HG03521 (cell line): ENCODE measurements around the gene OR51B2.
"Not testable (repeated sequence)": the region's sequence is repeated elsewhere in the genome, so short reads cannot be mapped to it uniquely, and the experiment has no call there.

ENCODE experiments used
- ATAC-seq: cut with Tn5 transposase; IDR thresholded peaks from one replicate; pipeline ENCODE4 v1.9.1; 2021; ENCODE audit warnings: mild to moderate bottlenecking, moderate library complexity; ENCODE audit not compliant: unreplicated experiment

The OR51B2 gene, protein sequence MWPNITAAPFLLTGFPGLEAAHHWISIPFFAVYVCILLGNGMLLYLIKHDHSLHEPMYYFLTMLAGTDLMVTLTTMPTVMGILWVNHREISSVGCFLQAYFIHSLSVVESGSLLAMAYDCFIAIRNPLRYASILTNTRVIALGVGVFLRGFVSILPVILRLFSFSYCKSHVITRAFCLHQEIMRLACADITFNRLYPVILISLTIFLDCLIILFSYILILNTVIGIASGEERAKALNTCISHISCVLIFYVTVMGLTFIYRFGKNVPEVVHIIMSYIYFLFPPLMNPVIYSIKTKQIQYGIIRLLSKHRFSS

DNA sequence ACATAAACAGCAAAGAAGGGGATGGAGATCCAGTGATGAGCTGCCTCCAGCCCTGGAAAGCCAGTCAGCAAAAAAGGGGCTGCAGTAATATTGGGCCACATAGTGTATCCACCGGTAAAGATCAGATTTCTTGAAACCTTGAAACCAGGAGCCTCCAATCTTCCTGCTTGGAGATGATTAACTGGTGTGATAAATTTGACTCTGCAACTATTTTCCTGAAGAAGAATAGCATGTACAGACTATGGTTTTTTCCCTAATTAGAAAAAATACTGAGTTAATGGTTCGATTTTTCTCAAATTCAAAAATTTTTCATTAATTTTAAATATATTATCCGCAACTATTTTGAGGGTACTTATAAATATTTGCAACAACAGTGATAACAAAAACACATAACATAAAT lies at the start of gene OR51B2:
OR51B2 (minus strand) TSS at position 101 of the 400 bp plus-strand sequence; CDS start at position 101, 0 bp downstream.
- ATAC-seq = no peak

DNA sequence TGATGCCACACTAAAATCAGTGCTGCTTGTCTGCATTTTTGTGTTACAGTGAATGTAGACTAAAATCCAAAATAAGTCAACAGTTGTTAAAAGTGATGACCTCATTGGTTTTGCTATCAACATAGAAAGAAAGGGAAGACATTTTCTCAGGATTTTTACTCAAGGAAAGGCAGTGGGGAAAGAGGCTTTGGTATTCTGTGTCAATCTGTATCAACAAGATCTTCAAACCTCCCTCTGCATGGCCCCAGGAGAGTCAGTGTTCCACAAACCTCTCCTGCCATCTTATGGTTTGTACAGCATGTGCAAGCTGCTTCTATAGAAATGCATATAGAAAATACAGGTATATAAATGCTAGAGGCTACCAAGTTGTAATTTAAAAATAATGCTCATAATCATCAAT lies 45.7 kb upstream of the OR51B2 start:
- no peak for ATAC-seq

DNA sequence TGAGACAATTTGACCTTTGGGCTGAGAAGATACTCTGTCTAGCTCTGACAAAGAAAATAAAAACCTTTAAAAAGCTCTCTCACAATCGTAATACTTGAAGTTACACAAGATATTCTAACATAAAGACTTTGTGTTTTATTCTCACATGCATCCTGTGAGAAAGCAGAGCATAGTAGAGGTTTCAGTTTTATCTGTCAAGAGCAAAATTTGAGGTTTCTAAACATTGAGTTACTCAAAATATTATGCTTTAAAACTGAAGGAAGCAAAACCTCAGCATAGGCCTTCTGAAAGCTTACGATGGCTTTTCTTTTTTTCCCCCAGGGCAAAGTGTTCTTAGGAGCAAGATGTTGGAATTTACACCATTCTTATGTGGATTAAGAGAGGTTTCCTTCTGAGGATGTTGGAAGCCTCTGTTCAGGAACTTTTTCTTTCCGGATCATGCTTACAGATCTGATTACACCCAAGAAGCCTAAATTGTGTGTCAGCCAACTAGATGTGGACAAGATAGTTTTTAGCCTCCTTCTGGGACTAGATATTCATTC lies 44.5 kb upstream of the OR51B2 start:
- no peak for ATAC-seq

DNA sequence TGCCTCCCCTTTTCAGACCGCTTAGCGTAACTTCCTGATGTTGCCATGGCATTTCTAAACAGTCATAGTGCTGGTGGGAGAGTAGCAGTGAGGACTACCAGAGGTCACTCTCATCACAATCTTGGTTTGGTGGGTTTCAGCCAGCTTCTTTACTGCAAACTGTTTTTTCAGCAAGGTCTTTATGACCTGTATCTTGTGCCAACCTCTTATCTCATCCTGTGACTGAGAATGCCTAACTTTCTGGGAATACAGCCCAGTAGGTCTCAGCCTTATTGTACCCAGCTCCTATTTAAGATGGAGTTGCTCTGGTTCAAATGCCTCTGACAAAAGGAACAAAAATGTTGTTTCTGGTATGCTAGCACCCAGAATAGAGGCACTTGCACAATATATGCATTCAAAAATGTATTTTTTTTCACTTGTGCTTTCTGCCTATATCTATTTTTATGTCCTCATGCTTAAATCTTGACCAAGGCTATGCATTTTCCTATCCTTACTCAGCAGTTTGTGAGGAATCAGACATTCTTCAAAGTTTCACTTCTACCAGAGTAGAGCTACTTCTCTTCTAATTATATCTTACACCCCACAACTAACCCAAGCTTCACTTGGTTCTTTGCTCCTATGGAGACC lies 43.5 kb upstream of the OR51B2 start:
- ATAC-seq = no peak

DNA sequence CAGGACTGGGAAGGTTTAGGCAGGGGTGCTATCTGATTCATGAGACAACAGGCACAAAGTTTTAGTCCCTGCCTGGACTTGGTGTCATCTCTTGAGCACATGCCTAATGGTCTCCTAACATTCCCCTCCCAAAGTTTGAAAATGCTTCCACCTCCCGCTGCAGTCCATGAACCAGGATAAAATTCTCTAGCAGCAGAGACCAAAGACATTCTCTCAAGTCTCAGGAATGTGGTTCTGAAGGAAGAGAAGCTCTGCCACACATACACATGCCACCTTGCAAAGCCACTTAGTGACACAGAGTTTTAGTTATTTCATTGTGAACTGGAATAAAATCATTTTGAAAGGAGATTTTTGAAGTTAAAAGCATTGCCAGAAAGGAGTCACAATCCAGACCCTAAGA lies 42.8 kb upstream of the OR51B2 start:
- no peak for ATAC-seq

DNA sequence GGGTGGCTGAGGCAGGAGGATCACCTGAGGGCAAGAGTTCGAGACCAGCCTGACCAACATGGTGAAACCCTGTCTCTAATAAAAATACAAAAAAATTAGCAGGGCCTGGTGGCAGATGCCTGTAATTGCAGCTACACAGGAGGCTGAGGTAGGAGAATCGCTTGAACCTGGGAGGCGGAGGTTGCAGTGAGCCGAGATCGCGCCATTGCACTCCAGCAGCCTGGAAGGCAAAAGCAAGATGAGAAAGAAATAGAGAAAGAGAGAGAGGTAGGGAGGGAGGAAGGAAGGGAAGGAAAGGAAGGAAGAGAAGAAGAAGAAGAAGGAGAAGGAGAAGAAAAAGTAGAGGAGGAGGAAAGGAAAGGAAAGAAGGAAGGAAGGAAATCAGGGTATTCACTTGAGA lies 42.3 kb upstream of the OR51B2 start:
- ATAC-seq = not testable (repeated sequence)

DNA sequence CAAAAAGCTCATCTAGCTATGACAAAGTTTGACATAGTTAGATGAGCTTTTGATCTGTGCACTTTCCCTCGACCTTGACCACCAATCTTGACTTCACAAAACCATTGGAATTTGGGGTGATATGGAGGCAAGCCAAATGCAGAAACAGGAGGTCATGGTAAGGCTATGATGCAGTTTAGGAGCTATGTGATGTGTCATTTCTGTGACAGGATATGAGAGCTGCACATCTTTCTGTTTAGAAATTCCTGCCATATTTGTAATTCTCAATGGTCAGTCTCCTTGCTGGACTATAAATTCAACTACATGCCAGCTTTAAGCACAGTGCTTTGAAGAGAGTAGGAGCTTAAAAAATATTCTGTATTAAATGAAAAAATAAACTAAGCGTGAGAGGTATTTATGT lies 40.1 kb upstream of the OR51B2 start:
- no peak for ATAC-seq

DNA sequence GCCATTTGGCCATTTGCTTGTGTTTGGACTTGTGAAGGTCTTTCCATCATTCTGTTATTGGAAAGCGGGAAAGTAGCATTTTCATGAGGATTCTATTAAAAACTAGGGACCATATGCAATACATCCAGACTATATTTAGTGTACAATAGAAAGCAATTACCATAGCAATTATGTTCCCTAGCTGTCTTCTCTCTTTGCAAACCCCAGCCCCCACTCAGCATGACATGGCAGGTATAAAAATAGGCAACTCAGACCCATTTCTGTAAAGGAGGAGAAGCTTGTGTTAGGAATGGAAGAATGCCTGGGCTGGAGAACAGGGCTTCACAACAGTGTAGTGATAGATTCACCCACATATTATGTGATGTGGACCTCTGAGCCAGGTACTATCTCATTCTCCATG lies 39.6 kb upstream of the OR51B2 start:
- ATAC-seq = no peak

DNA sequence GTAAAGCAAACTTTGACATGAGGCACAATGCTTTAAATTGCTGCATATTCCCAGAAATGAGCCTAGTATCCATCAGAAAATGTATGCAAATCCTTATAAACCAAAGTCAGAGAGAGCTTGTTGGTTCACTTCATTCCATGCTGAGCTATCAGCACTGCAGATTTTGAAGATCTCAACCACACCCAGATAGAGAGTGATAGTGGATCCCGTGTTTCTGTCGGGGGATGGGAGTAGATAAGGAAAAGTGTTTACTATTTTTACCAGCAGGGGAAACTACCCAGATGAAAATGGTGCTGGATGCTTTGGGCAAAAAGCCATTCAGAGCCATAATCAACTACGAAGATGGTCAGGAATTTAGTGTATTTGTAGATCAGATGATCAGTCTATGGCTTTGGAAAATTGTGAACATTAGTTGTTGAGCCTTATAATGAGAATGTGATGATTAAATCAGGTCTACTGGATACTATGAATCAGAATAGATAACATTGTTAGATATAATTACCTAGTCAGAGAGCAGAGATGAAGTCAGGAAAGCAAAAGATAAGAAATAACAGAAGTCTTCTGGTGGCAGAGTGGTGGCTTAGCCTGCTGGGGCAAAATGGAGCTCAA lies 38.0 kb upstream of the OR51B2 start:
- ATAC-seq = no peak

DNA sequence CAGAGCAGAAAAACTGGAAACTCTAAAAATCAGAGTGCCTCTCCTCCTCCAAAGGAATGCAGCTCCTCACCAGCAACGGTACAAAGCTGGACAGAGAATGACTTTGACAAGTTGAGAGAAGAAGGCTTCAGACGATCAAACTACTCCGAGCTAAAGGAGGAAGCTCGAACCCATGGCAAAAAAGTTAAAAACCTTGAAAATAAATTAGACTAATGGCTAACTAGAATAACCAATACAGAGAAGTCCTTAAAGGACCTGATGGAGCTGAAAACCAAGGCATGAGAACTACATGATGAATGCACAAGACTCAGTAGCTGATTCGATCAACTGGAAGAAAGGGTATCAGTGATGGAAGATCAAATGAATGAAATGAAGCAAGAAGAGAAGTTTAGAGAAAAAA lies 31.9 kb upstream of the OR51B2 start:
- ATAC-seq = not testable (repeated sequence)

DNA sequence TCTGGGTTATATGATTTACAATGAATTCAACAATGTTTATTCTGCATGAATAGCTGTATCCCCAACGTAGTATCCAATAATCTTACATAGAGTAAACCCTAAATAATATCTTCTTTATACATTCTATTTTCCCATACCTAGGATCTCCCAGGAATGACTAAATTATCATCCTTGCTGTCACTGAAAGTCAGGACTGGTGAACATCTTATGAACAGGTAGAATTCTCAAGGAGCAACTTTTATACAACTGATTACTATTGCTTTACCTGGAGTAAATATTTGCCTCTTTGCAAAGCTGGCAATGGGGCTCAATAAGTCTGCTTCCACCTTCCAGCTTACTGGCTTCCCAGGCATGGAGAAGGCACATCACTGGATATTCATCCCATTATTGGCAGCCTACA lies 27.1 kb upstream of the OR51B2 start, which contains the start of gene OR51B6:
OR51B6 (plus strand) TSS at position 301 of the 400 bp plus-strand sequence; CDS start at position 301, 0 bp downstream.
- ATAC-seq = no peak

DNA sequence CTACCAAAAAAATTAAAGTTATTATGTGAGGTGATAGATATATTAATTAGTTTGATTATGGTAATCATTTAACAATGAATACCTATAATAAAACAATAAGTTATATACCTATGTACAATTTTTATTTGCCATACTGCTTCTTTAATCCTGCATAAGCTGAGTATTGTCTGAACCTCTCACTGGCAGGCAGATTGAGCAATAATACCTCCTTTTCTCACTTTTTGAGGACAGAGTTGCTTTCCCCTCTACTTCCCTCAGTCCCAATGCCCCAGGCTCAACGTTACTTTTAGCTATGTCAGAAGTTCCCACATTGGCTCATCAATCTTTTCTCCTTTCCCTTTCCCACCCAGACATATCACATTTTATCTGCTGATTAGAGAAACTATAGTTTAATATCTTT lies 25.5 kb upstream of the OR51B2 start:
- ATAC-seq = no peak

DNA sequence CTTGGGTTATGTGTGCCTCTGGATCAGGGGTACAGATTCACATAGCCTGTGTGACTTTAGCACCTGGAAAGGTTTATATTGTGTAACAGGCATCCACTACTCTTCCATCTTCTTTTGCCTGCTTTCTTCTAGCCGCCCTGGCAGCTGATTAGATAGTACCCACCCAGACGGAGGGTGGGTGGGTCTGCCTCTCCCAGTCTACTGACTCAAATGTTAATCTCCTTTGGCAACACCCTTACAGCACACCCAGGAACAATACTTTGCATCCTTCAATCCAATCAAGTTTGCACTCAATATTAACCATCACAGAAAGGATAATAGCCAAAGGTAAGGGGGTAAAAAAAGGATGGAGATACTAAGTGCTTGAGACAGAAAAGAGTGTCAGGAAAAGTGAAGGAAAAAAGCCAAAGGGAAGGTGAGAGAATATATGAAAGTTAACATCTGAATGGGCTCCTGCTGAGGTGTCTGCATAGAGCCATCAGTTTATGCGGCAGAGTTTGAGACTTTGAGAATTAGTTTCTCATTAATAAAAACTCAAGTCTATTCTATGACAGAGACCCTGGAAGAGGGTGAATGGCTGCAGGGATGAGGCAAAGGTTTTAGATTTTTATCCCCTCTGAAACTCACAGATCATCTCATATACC lies 24.6 kb upstream of the OR51B2 start:
- no peak for ATAC-seq

DNA sequence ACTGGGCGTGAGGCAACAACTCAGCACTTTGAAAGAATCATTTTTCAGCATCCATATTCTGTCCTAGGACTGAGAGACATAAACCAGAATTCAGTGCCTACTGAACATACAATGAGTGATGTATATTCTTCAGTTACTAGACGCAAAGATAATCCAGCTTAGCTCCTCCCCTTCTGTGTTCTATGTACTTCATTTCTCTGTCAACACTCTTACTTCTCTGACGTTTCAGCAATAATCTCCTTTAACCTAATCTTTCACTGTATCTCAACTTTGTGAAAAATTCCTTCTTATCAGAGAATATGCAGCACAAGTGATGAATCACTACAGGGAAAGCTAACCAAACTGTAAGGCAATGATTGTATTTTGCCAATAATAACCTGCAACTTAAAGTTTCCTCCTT lies 21.7 kb upstream of the OR51B2 start:
- ATAC-seq = no peak

DNA sequence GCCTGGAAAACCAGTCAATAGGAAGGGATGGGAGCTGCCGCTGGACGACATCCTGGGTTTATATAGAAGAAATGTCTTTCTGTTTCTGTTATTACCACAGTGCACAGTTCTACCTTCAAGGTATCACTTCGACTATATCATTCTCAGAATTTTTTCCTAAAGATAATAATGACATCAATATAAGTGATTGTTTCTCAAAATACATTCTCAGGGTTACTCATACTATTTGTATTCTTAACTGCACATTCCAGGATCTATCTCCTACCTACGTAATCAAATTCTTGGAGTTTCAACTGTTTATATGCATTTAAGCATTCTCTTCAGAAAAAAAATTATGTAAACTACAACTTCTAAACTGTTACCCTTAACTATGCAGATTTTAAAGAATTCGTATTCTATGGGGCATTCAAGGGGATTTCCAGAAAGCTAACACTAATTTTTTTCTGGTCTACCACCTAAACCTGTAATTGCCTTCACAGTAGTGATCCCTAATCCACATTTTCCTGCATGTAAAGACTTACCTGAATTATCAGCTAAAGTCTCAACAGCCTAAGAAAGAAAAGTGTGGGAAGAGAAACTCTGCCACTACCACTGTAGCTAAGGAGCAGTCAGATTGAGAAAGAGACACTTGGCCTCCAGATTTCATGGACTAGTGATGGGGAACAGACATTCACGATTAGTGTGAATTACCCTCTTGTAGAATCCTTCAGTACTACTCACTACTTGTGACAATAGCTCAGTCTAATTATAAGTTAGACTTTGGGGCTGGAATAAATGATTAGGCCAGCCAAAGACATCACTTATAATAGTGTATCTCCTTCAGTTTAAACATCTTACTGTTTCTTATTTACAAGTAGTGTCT lies 19.6 kb upstream of the OR51B2 start, which contains the start of gene OR51B5:
OR51B5 (minus strand) TSS at position 51 of the 862 bp plus-strand sequence; CDS start at position 51, 0 bp downstream.
- no peak for ATAC-seq

DNA sequence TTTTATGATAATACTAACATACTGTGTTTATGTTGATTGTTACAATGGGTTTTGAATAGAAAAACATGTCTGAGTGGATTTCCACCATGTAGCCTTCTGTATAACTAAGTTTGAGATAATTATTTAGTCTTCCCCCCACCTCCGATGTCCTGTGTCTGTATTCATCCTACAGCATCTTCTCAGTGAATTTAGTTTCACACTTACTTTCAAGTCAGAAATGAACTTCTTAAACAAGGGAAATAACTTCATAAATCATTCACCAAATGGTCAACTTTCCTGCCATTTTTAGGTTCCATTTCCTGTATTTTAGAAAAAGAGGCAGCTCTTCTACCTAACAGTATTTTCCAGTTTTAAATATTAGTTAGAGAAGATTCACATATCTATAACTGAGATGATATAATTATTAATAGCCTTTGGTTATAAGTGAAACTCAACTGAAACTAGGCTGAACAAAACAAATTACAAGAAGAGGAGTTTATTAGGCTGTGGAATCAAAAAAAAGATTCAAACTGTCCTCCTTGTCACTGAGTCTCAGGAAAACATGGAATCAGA lies 15.8 kb upstream of the OR51B2 start:
- peak; percentile 59 for ATAC-seq

DNA sequence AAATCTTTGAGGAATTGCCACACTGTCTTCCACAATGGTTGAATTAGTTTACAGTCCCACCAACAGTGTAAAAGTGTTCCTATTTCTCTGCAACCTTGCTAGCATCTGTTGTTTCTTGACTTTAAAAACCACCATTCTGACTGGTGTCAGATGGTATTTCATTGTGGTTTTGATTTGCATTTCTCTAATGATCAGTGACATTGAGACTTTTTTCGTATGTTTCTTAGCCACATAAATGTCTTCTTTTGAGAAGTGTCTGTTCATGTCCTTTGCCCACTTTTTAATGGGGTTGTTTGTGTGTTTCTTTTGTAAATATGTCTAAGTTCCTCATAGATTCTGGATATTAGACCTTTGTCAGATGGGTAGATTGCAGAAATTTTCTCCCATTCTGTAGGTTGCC lies 13.2 kb upstream of the OR51B2 start:
- ATAC-seq = not testable (repeated sequence)

DNA sequence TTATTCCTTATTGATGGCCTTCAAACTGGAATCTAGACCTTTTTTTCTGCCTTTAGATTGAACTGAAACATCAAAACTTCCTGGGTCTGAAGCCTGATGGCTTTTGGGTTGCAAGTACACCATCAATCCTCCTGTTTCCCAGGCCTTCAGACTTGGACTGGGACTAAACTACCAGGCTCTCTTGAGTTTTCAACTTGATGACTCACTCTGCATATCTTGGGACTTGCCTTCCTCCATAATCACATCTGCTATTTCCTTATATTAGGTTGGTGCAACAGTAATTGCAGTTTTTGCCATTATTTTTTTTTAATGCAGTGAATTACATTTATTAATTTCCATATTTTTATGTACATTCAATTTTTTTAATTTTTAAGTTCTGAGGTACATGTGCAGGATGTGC lies 12.2 kb upstream of the OR51B2 start:
- ATAC-seq = no peak

DNA sequence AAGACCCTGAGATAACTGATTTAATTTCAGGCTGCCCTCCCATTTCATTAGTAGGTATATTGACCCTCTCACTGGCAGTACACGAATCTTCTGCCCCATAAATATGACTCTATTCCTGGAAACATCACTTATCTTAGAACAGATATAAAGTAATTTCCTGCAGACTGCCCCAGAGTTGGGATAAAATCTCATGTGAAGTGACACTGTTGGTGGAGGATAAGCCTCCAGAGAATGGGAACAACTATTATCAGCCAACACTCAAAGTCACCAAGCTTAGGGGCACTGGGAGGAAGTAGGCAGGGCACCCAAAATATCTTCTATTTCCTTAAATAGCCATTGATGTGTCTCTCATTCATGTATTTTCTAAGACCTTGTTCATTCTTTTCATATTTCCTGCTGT lies 11.1 kb upstream of the OR51B2 start:
- no peak for ATAC-seq

DNA sequence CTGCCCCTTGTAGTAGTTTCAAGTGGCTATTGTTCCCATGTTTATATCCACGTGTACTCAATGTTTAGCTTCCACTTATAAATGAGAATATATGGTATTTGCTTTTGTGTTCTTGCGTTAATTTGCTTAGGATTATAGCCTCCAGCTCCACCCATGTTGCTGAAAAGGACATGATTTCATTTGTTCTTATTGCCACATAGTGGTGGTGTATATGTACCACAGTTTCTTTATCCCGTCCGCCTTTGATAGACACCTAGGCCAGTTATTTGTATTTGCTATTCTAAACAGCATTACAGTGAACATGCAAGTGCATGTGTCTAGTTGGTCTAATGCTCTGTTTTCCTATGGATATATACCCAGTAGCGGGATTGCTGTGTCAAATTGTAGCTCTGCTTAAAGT lies 6.8 kb downstream of the OR51B2 start:
- ATAC-seq = no peak
